Ovary (tissue), 3 donors: Measurements from ENCODE around the gene COPB2.

Experiments
- EP300 ChIP-seq: sonication (generic); formaldehyde crosslinking; IDR thresholded peaks from one replicate; pipeline ENCODE4 v1.6.1; 2017; ENCODE audit warnings: antibody characterized with exemption
- POLR2A ChIP-seq: fragments of 450-650 bp; IDR thresholded peaks from one replicate; pipeline ENCODE4 v1.6.1; 2017; ENCODE audit warnings: antibody characterized with exemption, mild to moderate bottlenecking, moderate library complexity
- TF ChIP-seq, protein P1 (sequence below), 3 donors: fragments of 450-650 bp in 2 of 3; fragments of 200-600 bp in 1 of 3; IDR thresholded peaks; one replicate each; pipeline versions ENCODE4 v1.5.1 to v1.8.0; 2016 to 2022; ENCODE audit warnings: antibody characterized with exemption in 3 of 3, mild to moderate bottlenecking in 1 of 3
- donor health status: DM: no; HTN: no; CAD: no.

DNA sequence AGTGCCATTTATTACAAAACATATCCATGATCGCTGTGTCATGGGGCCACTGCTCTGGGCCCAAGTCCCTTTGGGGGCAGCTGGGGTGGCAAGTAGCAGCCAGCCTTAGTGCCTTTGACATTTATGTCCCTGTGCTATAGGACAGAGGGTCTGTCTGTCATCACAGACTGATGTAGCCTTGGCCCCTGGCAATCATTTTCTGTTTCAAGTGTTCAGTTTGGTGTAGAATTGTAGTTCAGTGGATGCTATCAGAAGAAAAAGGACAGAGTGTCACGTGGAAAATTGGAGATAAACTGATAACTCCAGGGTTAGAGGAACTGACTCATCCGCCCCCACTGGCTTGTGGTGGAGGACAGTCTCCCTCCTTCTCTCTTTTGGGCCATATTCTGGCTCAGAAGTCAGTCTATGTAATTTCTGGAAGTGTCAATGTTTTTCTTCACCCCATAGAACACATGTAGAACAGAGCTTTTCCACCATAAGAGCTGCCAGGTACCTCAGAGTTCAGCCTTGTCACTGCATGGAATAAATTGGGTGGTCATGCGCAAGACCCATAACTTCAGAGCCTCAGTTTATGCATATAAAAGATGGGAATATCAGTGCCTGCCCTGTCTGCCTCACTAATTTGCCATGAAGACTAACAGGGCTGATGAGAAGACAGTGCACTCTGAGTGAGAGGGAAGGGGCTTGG, 50.1 kb downstream of the COPB2 start:
- TF ChIP-seq POLR2A (no peak), EP300 (no peak)
- TF ChIP-seq, protein P1, sequence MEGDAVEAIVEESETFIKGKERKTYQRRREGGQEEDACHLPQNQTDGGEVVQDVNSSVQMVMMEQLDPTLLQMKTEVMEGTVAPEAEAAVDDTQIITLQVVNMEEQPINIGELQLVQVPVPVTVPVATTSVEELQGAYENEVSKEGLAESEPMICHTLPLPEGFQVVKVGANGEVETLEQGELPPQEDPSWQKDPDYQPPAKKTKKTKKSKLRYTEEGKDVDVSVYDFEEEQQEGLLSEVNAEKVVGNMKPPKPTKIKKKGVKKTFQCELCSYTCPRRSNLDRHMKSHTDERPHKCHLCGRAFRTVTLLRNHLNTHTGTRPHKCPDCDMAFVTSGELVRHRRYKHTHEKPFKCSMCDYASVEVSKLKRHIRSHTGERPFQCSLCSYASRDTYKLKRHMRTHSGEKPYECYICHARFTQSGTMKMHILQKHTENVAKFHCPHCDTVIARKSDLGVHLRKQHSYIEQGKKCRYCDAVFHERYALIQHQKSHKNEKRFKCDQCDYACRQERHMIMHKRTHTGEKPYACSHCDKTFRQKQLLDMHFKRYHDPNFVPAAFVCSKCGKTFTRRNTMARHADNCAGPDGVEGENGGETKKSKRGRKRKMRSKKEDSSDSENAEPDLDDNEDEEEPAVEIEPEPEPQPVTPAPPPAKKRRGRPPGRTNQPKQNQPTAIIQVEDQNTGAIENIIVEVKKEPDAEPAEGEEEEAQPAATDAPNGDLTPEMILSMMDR (IDR thresholded peaks at IDR 0.05) = no peak
